ENCODE measurements around the gene SLCO2B1. TPM values are rescaled to one million over a fixed set of nuclear protein-coding genes. Genes with fewer than 3 reads are reported as not detected.
A peak's percentile ranks its signal among the peaks of the same experiment; 100 is the strongest.

SLCO2B1 gene
- total and polyA plus RNA-seq, 4 experiments from 2014 or later, result 2.4 to 2.8 TPM; not detected in 2

- intact Hi-C loops (cut with micrococcal nuclease), result no loop called here
- Histone ChIP-seq H3K4me3 (ENCODE audit: low read length in 2 of 2) (no peak overlapping the region), H3K36me3 (ENCODE audit: insufficient read depth, low read length) (no peaks in the 10 kb centered on the region), H3K27me3 (ENCODE audit: insufficient read depth, low read length) (no peaks in the 10 kb centered on the region), H3K9me3 (ENCODE audit: control insufficient read depth in 1 of 2, low read length in 2 of 2) (no peaks in the 10 kb centered on the region), H3K27ac (ENCODE audit: low read depth, low read length) (no peak overlapping the region), H3K4me1 (ENCODE audit: insufficient read depth, low read length) (peaks cover 13% of the 10 kb centered on the region)
- no peaks in the 10 kb centered on the region for H3K36me3 Mint-ChIP-seq
- no peak overlapping the region for H3K4me3 Mint-ChIP-seq
- ChIA-PET CTCF (ENCODE audit: partially characterized antibody) (no interaction called here), POLR2A (ENCODE audit: partially characterized antibody) (no interaction called here)
- H3K27ac Mint-ChIP-seq, result no peak overlapping the region
- H3K27me3 Mint-ChIP-seq, result peaks cover 0 to 2% of the 10 kb centered on the region in 2 donors
- DNase-seq, result no peak
- no peaks in the 10 kb centered on the region for H3K9me3 Mint-ChIP-seq
- peaks cover 11 to 18% (median 13%) of the 10 kb centered on the region in 4 donors for H3K4me1 Mint-ChIP-seq
These were observed 22.4 kb downstream of the SLCO2B1 start for GRCh38 chr11:75173336-75173735.

DNA sequence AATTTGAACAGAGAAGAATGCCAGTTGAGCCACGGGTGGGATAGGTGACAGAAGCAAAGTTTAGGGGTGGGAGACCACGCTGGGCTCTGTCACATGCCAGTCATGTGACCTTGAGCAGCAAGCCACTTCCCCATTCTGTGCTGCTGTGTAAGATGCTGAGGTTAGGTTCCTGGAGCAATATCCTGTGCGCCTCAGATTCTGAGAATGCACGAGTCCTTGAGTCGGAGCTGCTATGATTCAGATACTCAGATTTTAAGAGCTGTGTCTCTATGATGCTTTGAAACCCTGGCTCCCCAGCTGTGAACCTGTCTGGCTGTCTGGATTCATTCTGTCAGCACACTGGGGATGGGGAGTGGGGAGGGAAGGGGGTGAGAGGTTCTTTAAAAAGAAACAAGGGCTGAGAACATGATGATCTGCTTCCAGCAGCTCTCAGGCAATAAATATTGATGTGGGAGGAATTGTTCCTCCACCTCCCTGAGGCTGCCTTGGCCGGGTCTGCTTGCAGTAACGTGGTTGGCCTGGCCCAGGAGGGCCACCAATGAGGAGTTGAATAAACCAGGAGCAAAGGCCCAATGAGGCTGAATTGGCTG lies 24.0 kb downstream of the SLCO2B1 start:
- Histone ChIP-seq H3K9me3 (ENCODE audit: control insufficient read depth in 1 of 2, low read length in 2 of 2) (no peaks in the 10 kb centered on the region), H3K27me3 (ENCODE audit: insufficient read depth, low read length) (no peaks in the 10 kb centered on the region), H3K4me3 (ENCODE audit: low read length in 2 of 2) (no peak overlapping the region), H3K4me1 (ENCODE audit: insufficient read depth, low read length) (peaks cover 13% of the 10 kb centered on the region), H3K36me3 (ENCODE audit: insufficient read depth, low read length) (no peaks in the 10 kb centered on the region), H3K27ac (ENCODE audit: low read depth, low read length) (no peak overlapping the region)
- H3K9me3 Mint-ChIP-seq, result no peaks in the 10 kb centered on the region
- H3K27ac Mint-ChIP-seq, result peak overlapping the region in 6 of 7 donors; percentile 37 to 87 (median 64)
- H3K36me3 Mint-ChIP-seq, result no peaks in the 10 kb centered on the region
- peaks cover 11 to 18% (median 13%) of the 10 kb centered on the region in 4 donors for H3K4me1 Mint-ChIP-seq
- ChIA-PET CTCF (ENCODE audit: partially characterized antibody) (interaction anchor here (1.9 to 2.1 kb wide), 2 partner anchors 31 to 33 kb away, joined by 5 to 6 read pairs; no protein-coding TSS in a partner anchor), POLR2A (ENCODE audit: partially characterized antibody) (no interaction called here)
- intact Hi-C loops (cut with micrococcal nuclease), result no loop called here
- H3K27me3 Mint-ChIP-seq, result peaks cover 0 to 2% of the 10 kb centered on the region in 2 donors
- H3K4me3 Mint-ChIP-seq, result peak overlapping the region in 2 of 8 donors; percentile 7 to 8
- peak in 1 of 5 donors; percentile 4 for DNase-seq

- H3K4me1 Mint-ChIP-seq, result no peaks in the 10 kb centered on the region
- Histone ChIP-seq H3K27me3 (ENCODE audit: insufficient read depth, low read length) (no peaks in the 10 kb centered on the region), H3K4me1 (ENCODE audit: insufficient read depth, low read length) (no peaks in the 10 kb centered on the region), H3K9me3 (ENCODE audit: control insufficient read depth in 1 of 2, low read length in 2 of 2) (no peaks in the 10 kb centered on the region), H3K36me3 (ENCODE audit: insufficient read depth, low read length) (no peaks in the 10 kb centered on the region), H3K4me3 (ENCODE audit: low read length in 2 of 2) (no peak overlapping the region), H3K27ac (ENCODE audit: low read depth, low read length) (no peak overlapping the region)
- H3K27me3 Mint-ChIP-seq, result peaks cover 7% of the 10 kb centered on the region in 2 donors
- H3K36me3 Mint-ChIP-seq, result no peaks in the 10 kb centered on the region
- no peak for DNase-seq
- no peak overlapping the region for H3K4me3 Mint-ChIP-seq
- H3K27ac Mint-ChIP-seq, result no peak overlapping the region
- CTCF ChIA-PET (ENCODE audit: partially characterized antibody), result no interaction called here
- no peaks in the 10 kb centered on the region for H3K9me3 Mint-ChIP-seq
- intact Hi-C loops (cut with micrococcal nuclease), result no loop called here
- POLR2A ChIA-PET (ENCODE audit: partially characterized antibody), result no interaction called here
These were observed 31.8 kb downstream of the SLCO2B1 start for GRCh38 chr11:75182664-75183063.

DNA sequence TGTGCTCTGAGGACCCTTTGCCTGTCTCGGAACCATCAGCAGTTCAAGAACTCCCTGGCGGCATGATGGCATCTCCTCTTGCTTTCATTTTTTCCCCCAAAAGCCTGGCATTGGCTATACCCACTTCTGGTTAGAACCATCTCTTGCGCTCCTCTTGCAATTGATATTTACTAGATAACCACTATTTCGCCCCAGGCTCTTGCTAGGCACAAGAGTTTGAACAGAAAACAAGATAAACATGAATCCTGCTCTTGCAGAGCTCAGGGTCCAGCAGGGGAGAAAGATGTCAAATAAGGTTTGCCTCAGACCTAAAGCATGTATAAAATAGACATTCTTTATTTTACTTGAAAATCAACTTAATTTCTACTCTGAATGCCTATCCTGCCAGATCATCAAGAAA lies 33.1 kb downstream of the SLCO2B1 start:
- H3K27me3 ChIP-seq (ENCODE audit: insufficient read depth, low read length), result no peaks in the 10 kb centered on the region
- H3K4me1 Mint-ChIP-seq, result no peaks in the 10 kb centered on the region
- no peak overlapping the region for H3K27ac ChIP-seq (ENCODE audit: low read depth, low read length)
- H3K36me3 ChIP-seq (ENCODE audit: insufficient read depth, low read length), result no peaks in the 10 kb centered on the region
- H3K4me3 Mint-ChIP-seq, result no peak overlapping the region
- no peaks in the 10 kb centered on the region for H3K9me3 Mint-ChIP-seq
- no peak overlapping the region for H3K4me3 ChIP-seq (ENCODE audit: low read length in 2 of 2)
- H3K27ac Mint-ChIP-seq, result no peak overlapping the region
- H3K27me3 Mint-ChIP-seq, result peaks cover 7% of the 10 kb centered on the region in 2 donors
- no peaks in the 10 kb centered on the region for H3K4me1 ChIP-seq (ENCODE audit: insufficient read depth, low read length)
- ChIA-PET CTCF (ENCODE audit: partially characterized antibody) (interaction anchor here (0.8 to 1.8 kb wide), 3 partner anchors 21 to 46 kb away, joined by 3 to 4 read pairs (median 3); no protein-coding TSS in a partner anchor), POLR2A (ENCODE audit: partially characterized antibody) (no interaction called here)
- no peaks in the 10 kb centered on the region for H3K36me3 Mint-ChIP-seq
- DNase-seq, result no peak
- intact Hi-C loops (cut with micrococcal nuclease), result no loop called here
- no peaks in the 10 kb centered on the region for H3K9me3 ChIP-seq (ENCODE audit: control insufficient read depth in 1 of 2, low read length in 2 of 2)

DNA sequence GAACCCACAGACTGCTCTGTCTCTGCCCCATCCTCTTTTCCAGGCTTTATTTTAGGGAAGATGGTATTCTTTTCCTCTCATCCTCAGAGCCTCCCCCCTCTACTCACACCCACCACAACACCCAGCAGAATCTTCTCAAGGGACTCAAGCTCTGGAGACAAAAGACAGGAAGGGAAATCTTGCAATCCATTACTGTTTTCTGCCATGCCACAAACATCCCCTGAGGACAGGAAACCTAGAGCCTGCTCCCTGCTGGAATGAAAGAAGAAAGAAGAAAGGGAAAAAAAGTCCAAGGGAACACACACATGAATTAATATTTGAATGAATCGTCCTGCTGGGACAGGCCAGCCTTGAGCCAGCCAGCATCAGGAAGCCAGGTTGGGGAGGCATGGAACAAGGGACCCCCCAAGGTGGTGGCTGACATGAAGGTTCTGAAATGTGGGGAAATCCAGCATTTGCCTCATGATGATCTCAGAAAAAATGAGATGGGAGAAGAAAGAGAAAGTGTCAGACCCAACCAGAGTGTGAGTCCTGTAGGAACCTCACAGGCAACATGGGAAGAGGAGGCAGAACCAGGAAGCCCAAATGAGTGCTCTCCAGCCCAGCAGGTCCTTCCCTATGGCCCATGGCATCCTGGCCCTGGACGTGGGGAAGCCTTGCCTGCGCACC lies 34.0 kb downstream of the SLCO2B1 start:
- Histone ChIP-seq H3K9me3 (ENCODE audit: control insufficient read depth in 1 of 2, low read length in 2 of 2) (no peaks in the 10 kb centered on the region), H3K27me3 (ENCODE audit: insufficient read depth, low read length) (no peaks in the 10 kb centered on the region), H3K36me3 (ENCODE audit: insufficient read depth, low read length) (no peaks in the 10 kb centered on the region), H3K4me3 (ENCODE audit: low read length in 2 of 2) (no peak overlapping the region), H3K4me1 (ENCODE audit: insufficient read depth, low read length) (no peaks in the 10 kb centered on the region), H3K27ac (ENCODE audit: low read depth, low read length) (no peak overlapping the region)
- intact Hi-C loops (cut with micrococcal nuclease), result no loop called here
- Mint-ChIP-seq H3K9me3 (no peaks in the 10 kb centered on the region), H3K4me3 (no peak overlapping the region), H3K27ac (peak overlapping the region in 1 of 7 donors; percentile 53), H3K4me1 (no peaks in the 10 kb centered on the region), H3K36me3 (no peaks in the 10 kb centered on the region), H3K27me3 (peaks cover 7% of the 10 kb centered on the region in 2 donors)
- ChIA-PET CTCF (ENCODE audit: partially characterized antibody) (interaction anchor here (0.6 to 1.8 kb wide), 3 partner anchors 20 to 204 kb away, joined by 3 to 4 read pairs (median 3); no protein-coding TSS in a partner anchor), POLR2A (ENCODE audit: partially characterized antibody) (no interaction called here)
- no peak for DNase-seq

DNA sequence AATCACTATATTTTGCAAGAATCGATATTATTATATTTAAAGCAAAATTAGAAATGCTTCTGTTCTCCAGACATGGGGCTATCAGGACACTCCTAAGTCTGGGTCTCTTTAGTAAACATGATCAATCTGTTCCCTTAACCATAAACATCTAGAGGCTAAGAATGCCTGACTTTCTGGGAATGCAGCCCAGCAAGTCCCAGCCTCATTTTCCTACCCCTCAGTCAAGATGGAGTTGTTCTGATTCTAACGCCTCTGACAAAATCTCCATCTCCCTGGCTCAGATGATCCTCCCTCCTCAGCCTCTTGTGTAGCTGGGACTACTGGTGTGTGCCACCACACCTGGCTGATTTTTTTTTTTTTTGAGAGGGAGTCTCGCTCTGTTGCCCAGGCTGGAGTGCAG lies 35.0 kb downstream of the SLCO2B1 start:
- CTCF ChIA-PET (ENCODE audit: partially characterized antibody), result no interaction called here
- no peaks in the 10 kb centered on the region for H3K27me3 ChIP-seq (ENCODE audit: insufficient read depth, low read length)
- no peaks in the 10 kb centered on the region for H3K9me3 Mint-ChIP-seq
- intact Hi-C loops (cut with micrococcal nuclease), result no loop called here
- peaks cover 4% of the 10 kb centered on the region in 2 donors for H3K27me3 Mint-ChIP-seq
- H3K4me1 Mint-ChIP-seq, result no peaks in the 10 kb centered on the region
- POLR2A ChIA-PET (ENCODE audit: partially characterized antibody), result no interaction called here
- no peak overlapping the region for H3K27ac ChIP-seq (ENCODE audit: low read depth, low read length)
- H3K4me1 ChIP-seq (ENCODE audit: insufficient read depth, low read length), result no peaks in the 10 kb centered on the region
- no peaks in the 10 kb centered on the region for H3K36me3 Mint-ChIP-seq
- H3K4me3 Mint-ChIP-seq, result no peak overlapping the region
- H3K9me3 ChIP-seq (ENCODE audit: control insufficient read depth in 1 of 2, low read length in 2 of 2), result no peaks in the 10 kb centered on the region
- no peak for DNase-seq
- no peak overlapping the region for H3K4me3 ChIP-seq (ENCODE audit: low read length in 2 of 2)
- H3K27ac Mint-ChIP-seq, result no peak overlapping the region
- H3K36me3 ChIP-seq (ENCODE audit: insufficient read depth, low read length), result no peaks in the 10 kb centered on the region

DNA sequence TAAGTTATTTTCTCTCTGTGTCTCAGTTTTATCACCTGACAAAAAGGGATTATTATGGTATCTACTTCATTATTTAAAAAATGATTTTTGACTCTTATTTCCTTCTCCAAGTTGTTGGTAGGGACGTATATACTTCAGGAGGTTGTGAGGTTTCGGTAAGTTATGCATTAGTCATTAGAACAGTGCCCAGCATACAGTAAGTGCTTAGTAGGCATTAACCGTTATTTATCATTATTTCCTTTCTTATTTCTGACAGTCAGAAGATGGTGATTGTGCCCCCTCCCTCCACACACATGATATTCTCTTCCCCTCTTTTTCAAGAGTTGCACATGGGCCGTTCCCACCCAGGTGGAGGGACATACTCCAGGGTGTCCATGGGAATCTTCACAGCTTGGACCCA lies 36.1 kb downstream of the SLCO2B1 start:
- Histone ChIP-seq H3K36me3 (ENCODE audit: insufficient read depth, low read length) (no peaks in the 10 kb centered on the region), H3K4me1 (ENCODE audit: insufficient read depth, low read length) (no peaks in the 10 kb centered on the region), H3K27ac (ENCODE audit: low read depth, low read length) (no peak overlapping the region), H3K9me3 (ENCODE audit: control insufficient read depth in 1 of 2, low read length in 2 of 2) (no peaks in the 10 kb centered on the region), H3K4me3 (ENCODE audit: low read length in 2 of 2) (no peak overlapping the region), H3K27me3 (ENCODE audit: insufficient read depth, low read length) (no peaks in the 10 kb centered on the region)
- no peak overlapping the region for H3K4me3 Mint-ChIP-seq
- H3K4me1 Mint-ChIP-seq, result no peaks in the 10 kb centered on the region
- no peak for DNase-seq
- H3K36me3 Mint-ChIP-seq, result no peaks in the 10 kb centered on the region
- ChIA-PET POLR2A (ENCODE audit: partially characterized antibody) (no interaction called here), CTCF (ENCODE audit: partially characterized antibody) (interaction anchor here (0.9 to 2.6 kb wide), 2 partner anchors 19 to 46 kb away, joined by 3 to 7 read pairs; no protein-coding TSS in a partner anchor)
- no peak overlapping the region for H3K27ac Mint-ChIP-seq
- no peaks in the 10 kb centered on the region for H3K9me3 Mint-ChIP-seq
- H3K27me3 Mint-ChIP-seq, result peaks cover 3 to 4% of the 10 kb centered on the region in 2 donors
- intact Hi-C loops (cut with micrococcal nuclease), result no loop called here
